ENCODE results near the gene THOC3. TPM values are rescaled to one million over a fixed set of nuclear protein-coding genes. Genes with fewer than 3 reads are reported as not detected.
"Not testable (repeated sequence)": the region's sequence is repeated elsewhere in the genome, so short reads cannot be mapped to it uniquely, and the experiment has no call there.

Gene THOC3
- total and polyA plus RNA-seq, 2 of the 8 experiments (the other 6 are each of a cell fraction or from before 2014, with no cell fraction given), result 60.2 to 82.7 TPM

DNA sequence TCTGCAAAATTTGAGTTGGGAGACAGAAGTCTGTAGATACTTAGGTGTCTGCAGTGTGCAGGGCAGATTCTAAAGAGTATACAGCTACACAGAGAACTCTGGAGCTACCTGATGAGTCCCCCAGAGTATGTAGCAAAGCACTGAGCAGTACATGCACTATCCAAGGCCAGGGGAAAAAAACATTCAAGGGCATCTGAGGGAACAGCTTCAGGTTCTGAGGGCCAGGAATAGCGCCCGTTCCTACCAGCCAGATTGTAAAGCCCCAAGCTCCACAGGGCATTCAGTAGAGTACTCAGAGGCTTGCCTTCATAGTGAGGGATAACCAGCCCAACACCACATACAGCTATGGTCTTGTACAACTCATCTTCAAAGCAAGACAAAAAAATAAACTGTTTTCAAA is 27.5 kb downstream of the THOC3 start:
- DNase-seq (ENCODE audit: low read depth in 1 of 2, low spot score in 2 of 2); H3K27me3 ChIP-seq (replicated peaks in 1 of 4; ENCODE audit: control insufficient read depth in 3 of 4, extremely low read depth in 1 of 4, insufficient read depth in 3 of 4, low read length in 3 of 4); H3K4me1 ChIP-seq (replicated peaks in 1 of 4; ENCODE audit: control insufficient read depth in 3 of 4, insufficient read depth in 4 of 4, low read length in 3 of 4); H3K79me1 ChIP-seq (ENCODE audit: low read depth, low read length); H2BK5ac ChIP-seq (ENCODE audit: low read depth, low read length); H3K23ac ChIP-seq (ENCODE audit: insufficient read length); H3K9me3 ChIP-seq (ENCODE audit: insufficient read depth in 2 of 2, low read depth in 1 of 2, low read length in 1 of 2); H3K4ac ChIP-seq (replicated peaks; ENCODE audit: insufficient read length, low read depth, low read length); H2AFZ ChIP-seq (ENCODE audit: low read length); H3K27ac ChIP-seq (ENCODE audit: low read depth, low read length); H4K8ac ChIP-seq (ENCODE audit: extremely low read depth, insufficient read depth, low read length); H4K5ac ChIP-seq (ENCODE audit: insufficient read length, low read depth, low read length); H3K9ac ChIP-seq (replicated peaks in 1 of 4; ENCODE audit: extremely low read depth in 1 of 4, low read depth in 3 of 4, low read length in 3 of 4); CTCF ChIA-PET (ENCODE audit: partially characterized antibody); H2BK20ac ChIP-seq (ENCODE audit: low read length); H3K18ac ChIP-seq (ENCODE audit: extremely low read depth, low read length); POLR2A ChIA-PET (ENCODE audit: partially characterized antibody); H3K4me2 ChIP-seq (ENCODE audit: insufficient read depth in 1 of 2, low read depth in 2 of 2, low read length in 2 of 2); H4K20me1 ChIP-seq (replicated peaks in 1 of 2; ENCODE audit: control insufficient read depth in 1 of 2, insufficient read depth in 2 of 2, low read length in 2 of 2); H2BK120ac ChIP-seq (replicated peaks; ENCODE audit: low read depth, low read length); H3K14ac ChIP-seq (ENCODE audit: insufficient read length); H3K23me2 ChIP-seq (ENCODE audit: low read depth, low read length); H3K36me3 ChIP-seq (ENCODE audit: control insufficient read depth in 2 of 4, insufficient read depth in 4 of 4, low read length in 3 of 4); H2BK15ac ChIP-seq (ENCODE audit: low read length); H4K91ac ChIP-seq (replicated peaks; ENCODE audit: insufficient read length, low read length); H3K56ac ChIP-seq (replicated peaks; ENCODE audit: insufficient read length, low read depth, low read length); FAIRE-seq; H3K79me2 ChIP-seq (ENCODE audit: control insufficient read depth in 1 of 2, insufficient read depth in 2 of 2, low read length in 2 of 2); H3K4me3 ChIP-seq (ENCODE audit: extremely low read depth in 1 of 4, insufficient read depth in 2 of 4, low read depth in 3 of 4, low read length in 4 of 4); H2BK12ac ChIP-seq (ENCODE audit: low read depth, low read length); H2AK5ac ChIP-seq (ENCODE audit: low read depth, low read length): not testable (repeated sequence)
- 85% methylated on average over 2 of the region's 2 CpGs; no CpG with 5 or more reads in 1 of the 2 experiments for WGBS, 2 experiments (ENCODE audit: extremely low coverage in 1 of 2, insufficient coverage in 1 of 2, insufficient read length in 1 of 2, insufficient replicate concordance in 2 of 2, low coverage in 1 of 2, low lambda C conversion rate in 2 of 2, missing lambda C conversion rate in 1 of 2)

- H3K79me1 ChIP-seq (ENCODE audit: low read depth, low read length); H3K4me2 ChIP-seq (ENCODE audit: insufficient read depth in 1 of 2, low read depth in 2 of 2, low read length in 2 of 2); H2BK20ac ChIP-seq (ENCODE audit: low read length); H3K23me2 ChIP-seq (ENCODE audit: low read depth, low read length); H3K36me3 ChIP-seq (ENCODE audit: control insufficient read depth in 2 of 4, insufficient read depth in 4 of 4, low read length in 3 of 4); H2BK15ac ChIP-seq (ENCODE audit: low read length); H4K91ac ChIP-seq (replicated peaks; ENCODE audit: insufficient read length, low read length); H3K9ac ChIP-seq (replicated peaks in 1 of 4; ENCODE audit: extremely low read depth in 1 of 4, low read depth in 3 of 4, low read length in 3 of 4); H3K14ac ChIP-seq (ENCODE audit: insufficient read length); H3K4me1 ChIP-seq (replicated peaks in 1 of 4; ENCODE audit: control insufficient read depth in 3 of 4, insufficient read depth in 4 of 4, low read length in 3 of 4); POLR2A ChIA-PET (ENCODE audit: partially characterized antibody); H3K4ac ChIP-seq (replicated peaks; ENCODE audit: insufficient read length, low read depth, low read length); H4K8ac ChIP-seq (ENCODE audit: extremely low read depth, insufficient read depth, low read length); H4K5ac ChIP-seq (ENCODE audit: insufficient read length, low read depth, low read length); DNase-seq (ENCODE audit: low read depth in 1 of 2, low spot score in 2 of 2); H3K4me3 ChIP-seq (ENCODE audit: extremely low read depth in 1 of 4, insufficient read depth in 2 of 4, low read depth in 3 of 4, low read length in 4 of 4); H2BK120ac ChIP-seq (replicated peaks; ENCODE audit: low read depth, low read length); H3K27ac ChIP-seq (ENCODE audit: low read depth, low read length); H2AK5ac ChIP-seq (ENCODE audit: low read depth, low read length); H2AFZ ChIP-seq (ENCODE audit: low read length); H4K20me1 ChIP-seq (replicated peaks in 1 of 2; ENCODE audit: control insufficient read depth in 1 of 2, insufficient read depth in 2 of 2, low read length in 2 of 2); H3K23ac ChIP-seq (ENCODE audit: insufficient read length); H2BK12ac ChIP-seq (ENCODE audit: low read depth, low read length); H3K18ac ChIP-seq (ENCODE audit: extremely low read depth, low read length); H3K27me3 ChIP-seq (replicated peaks in 1 of 4; ENCODE audit: control insufficient read depth in 3 of 4, extremely low read depth in 1 of 4, insufficient read depth in 3 of 4, low read length in 3 of 4); H3K56ac ChIP-seq (replicated peaks; ENCODE audit: insufficient read length, low read depth, low read length); FAIRE-seq; H3K79me2 ChIP-seq (ENCODE audit: control insufficient read depth in 1 of 2, insufficient read depth in 2 of 2, low read length in 2 of 2); H3K9me3 ChIP-seq (ENCODE audit: insufficient read depth in 2 of 2, low read depth in 1 of 2, low read length in 1 of 2); H2BK5ac ChIP-seq (ENCODE audit: low read depth, low read length): not testable (repeated sequence)
- no CpG with 5 or more reads among the region's 1 CpG for WGBS, 2 experiments (ENCODE audit: extremely low coverage in 1 of 2, insufficient coverage in 1 of 2, insufficient read length in 1 of 2, insufficient replicate concordance in 2 of 2, low coverage in 1 of 2, low lambda C conversion rate in 2 of 2, missing lambda C conversion rate in 1 of 2)
- CTCF ChIA-PET (ENCODE audit: partially characterized antibody), result interaction anchor here (0.8 kb wide), 1 partner anchor 65 kb away, joined by 3 read pairs; no protein-coding TSS in a partner anchor
Measured at GRCh38 chr5:175938489-175938888, 29.6 kb downstream of the THOC3 start.
